ENCODE results near the gene UQCR10. TPM values are rescaled to one million over a fixed set of nuclear protein-coding genes. Genes with fewer than 3 reads are reported as not detected.
A peak's percentile ranks its signal among the peaks of the same experiment; 100 is the strongest.

The UQCR10 gene
- total RNA-seq, 1 experiment from 2014 or later = 93.7 TPM

DNA sequence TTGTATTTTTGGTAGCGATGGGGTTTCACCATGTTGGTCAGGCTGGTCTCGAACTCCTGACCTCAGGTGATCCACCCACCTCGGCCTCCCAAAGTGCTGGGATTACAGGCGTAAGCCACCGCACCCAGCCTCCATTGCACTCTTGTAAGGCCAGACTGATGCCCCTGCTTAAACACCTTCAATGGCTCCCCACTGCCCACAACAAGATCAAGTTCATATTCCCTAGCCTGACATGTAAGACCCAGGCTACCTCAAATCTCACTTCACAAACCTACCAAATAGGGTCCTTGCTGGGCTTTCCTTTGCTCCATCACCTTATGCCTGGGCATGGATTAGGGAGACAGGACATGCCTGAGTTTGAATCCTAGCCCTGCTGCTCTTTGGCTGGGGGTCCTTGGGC, 13.1 kb downstream of the UQCR10 start:
- no TSS peak for BruUV-seq (replicated peaks)
- POLR2A ChIA-PET = no interaction called here
- peaks cover 12% of the 10 kb centered on the region for H3K4me1 ChIP-seq (ENCODE audit: control insufficient read depth, insufficient read depth, low read length)

DNA sequence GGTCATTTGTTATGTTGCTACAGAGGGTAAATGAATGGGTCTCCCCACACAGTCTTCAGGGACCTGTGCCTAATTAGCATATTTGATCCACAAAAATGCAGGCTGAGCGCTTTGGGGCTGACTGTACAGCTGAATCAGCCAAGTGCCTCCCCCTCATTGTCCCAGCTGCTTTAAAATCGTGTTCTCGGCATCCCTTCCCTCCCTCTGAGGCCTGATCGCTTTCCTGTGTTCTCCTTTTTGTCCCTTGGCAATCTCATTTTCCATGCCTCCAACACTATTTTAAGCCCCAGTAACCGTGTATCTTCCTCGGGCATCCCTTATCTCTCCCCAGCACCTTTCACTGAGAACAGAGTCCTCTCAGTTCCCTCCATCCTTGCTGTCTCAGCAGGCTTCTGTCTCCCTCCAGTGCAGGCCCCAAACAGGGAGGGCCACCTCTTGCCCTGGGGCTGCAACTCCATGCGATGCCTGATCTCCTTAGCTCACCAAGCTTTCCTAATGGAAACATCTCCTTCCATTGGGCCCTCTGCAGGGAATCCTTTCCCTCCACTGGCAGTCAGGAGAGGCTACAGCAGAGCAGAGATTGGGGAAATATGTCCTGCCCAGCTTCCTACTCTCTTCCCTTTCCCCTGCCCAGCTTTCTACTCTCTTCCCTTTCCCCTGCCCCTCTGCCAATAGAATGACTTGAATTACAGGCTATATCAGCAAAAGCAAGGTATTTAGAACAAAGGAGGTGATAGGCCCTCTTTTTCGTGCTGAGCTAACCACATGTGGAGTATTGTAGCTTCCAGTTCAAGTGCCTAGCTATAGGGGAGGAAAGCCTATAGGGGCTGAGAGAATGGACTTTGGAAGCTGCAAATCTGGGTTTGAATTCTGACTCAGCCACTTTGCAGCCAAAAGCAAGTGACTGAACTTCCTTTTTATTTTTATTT, 13.8 kb downstream of the UQCR10 start:
- ChIA-PET POLR2A (no interaction called here), CTCF (no interaction called here)
- Histone ChIP-seq H3K27me3 (ENCODE audit: control insufficient read depth, insufficient read depth, low read length) (no peaks in the 10 kb centered on the region), H3K27ac (ENCODE audit: low read length) (no peak overlapping the region), H3K36me3 (ENCODE audit: control insufficient read depth, insufficient read depth, low read length) (no peaks in the 10 kb centered on the region), H3K9me3 (ENCODE audit: control insufficient read depth, insufficient read depth, low read depth, low read length) (no peaks in the 10 kb centered on the region), H3K4me3 (ENCODE audit: low read depth in 2 of 2, low read length in 2 of 2) (no peak overlapping the region), H3K4me1 (ENCODE audit: control insufficient read depth, insufficient read depth, low read length) (peaks cover 12% of the 10 kb centered on the region)
- DNase-seq (ENCODE audit: low read depth, low spot score) = no peak
- BruUV-seq (replicated peaks) = no TSS peak
- no peak for TF ChIP-seq SIN3A (IDR thresholded peaks at IDR 0.05; ENCODE audit: borderline replicate concordance, insufficient read depth, low read depth, low read length)
- TF ChIP-seq, protein P1, sequence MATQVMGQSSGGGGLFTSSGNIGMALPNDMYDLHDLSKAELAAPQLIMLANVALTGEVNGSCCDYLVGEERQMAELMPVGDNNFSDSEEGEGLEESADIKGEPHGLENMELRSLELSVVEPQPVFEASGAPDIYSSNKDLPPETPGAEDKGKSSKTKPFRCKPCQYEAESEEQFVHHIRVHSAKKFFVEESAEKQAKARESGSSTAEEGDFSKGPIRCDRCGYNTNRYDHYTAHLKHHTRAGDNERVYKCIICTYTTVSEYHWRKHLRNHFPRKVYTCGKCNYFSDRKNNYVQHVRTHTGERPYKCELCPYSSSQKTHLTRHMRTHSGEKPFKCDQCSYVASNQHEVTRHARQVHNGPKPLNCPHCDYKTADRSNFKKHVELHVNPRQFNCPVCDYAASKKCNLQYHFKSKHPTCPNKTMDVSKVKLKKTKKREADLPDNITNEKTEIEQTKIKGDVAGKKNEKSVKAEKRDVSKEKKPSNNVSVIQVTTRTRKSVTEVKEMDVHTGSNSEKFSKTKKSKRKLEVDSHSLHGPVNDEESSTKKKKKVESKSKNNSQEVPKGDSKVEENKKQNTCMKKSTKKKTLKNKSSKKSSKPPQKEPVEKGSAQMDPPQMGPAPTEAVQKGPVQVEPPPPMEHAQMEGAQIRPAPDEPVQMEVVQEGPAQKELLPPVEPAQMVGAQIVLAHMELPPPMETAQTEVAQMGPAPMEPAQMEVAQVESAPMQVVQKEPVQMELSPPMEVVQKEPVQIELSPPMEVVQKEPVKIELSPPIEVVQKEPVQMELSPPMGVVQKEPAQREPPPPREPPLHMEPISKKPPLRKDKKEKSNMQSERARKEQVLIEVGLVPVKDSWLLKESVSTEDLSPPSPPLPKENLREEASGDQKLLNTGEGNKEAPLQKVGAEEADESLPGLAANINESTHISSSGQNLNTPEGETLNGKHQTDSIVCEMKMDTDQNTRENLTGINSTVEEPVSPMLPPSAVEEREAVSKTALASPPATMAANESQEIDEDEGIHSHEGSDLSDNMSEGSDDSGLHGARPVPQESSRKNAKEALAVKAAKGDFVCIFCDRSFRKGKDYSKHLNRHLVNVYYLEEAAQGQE (IDR thresholded peaks at IDR 0.05; ENCODE audit: insufficient read depth in 1 of 2, low read depth in 2 of 2, low read length in 1 of 2) = no peak
- TF ChIP-seq POLR2AphosphoS5 (IDR thresholded peaks at IDR 0.05; ENCODE audit: low read depth, low read length) = no peak
- intact Hi-C loops (cut with micrococcal nuclease; ENCODE audit: unreplicated experiment) = no loop called here
- ATAC-seq = peak; percentile 54
- in situ Hi-C loops (cut with HindIII; ENCODE audit: low pct_unique_long_range_greater_than_20kb, low sequenced_read_pairs) = no loop called here

More for the DNA sequence above, 13.1 kb downstream of the UQCR10 start:
- TF ChIP-seq SIN3A (IDR thresholded peaks at IDR 0.05; ENCODE audit: borderline replicate concordance, insufficient read depth, low read depth, low read length) = no peak
- no peak for TF ChIP-seq TCF7L2 (IDR thresholded peaks at IDR 0.05; ENCODE audit: low read depth, low read length)
- no peak overlapping the region for H3K27ac ChIP-seq (ENCODE audit: low read length)
- no peaks in the 10 kb centered on the region for H3K27me3 ChIP-seq (ENCODE audit: control insufficient read depth, insufficient read depth, low read length)
- H3K4me3 ChIP-seq (ENCODE audit: low read depth in 2 of 2, low read length in 2 of 2) = no peak overlapping the region
- CTCF ChIA-PET = no interaction called here
- in situ Hi-C loops (cut with HindIII; ENCODE audit: low pct_unique_long_range_greater_than_20kb, low sequenced_read_pairs) (no loop called here), intact Hi-C loops (cut with micrococcal nuclease; ENCODE audit: unreplicated experiment) (no loop called here)
- ATAC-seq = no peak
- H3K9me3 ChIP-seq (ENCODE audit: control insufficient read depth, insufficient read depth, low read depth, low read length) = no peaks in the 10 kb centered on the region
- DNase-seq (ENCODE audit: low read depth, low spot score) = no peak
- H3K36me3 ChIP-seq (ENCODE audit: control insufficient read depth, insufficient read depth, low read length) = no peaks in the 10 kb centered on the region

DNA sequence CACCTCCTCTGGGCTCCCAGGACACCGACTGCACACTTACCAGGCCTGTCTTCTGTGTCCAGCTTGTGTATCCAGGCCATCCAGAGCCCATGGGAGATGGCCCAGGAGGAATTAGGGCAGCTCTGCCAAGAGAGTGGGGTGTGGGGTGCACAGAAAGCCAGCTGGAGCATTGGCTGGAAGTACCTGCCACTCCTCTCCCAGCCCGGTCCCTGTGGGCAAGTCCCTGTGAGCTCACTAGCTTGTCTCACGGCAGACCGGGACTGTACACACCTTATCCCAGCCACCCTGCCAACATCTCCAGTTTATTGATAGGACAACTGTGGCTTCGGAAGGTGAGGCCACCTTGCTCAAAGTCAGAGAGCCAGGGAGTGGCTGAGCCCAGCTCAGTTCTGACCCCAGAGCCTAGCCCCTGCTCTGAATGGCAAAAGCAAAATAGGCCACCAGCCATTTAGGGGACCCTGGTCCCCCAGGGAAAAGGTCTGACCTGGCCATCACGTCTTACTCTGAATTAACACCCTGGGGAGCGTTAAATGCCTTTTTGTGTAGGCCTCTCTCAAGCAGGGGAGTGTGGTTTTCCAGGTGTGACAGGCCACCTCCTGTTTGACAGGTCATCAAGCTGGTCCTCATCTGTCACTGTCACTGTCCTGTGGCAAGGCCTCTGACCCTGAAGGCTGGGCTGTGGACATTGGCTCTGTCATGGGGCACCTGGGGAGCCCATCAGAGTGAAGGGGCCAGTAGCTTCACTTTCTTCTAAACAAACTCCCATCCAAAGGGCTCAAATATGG, 15.1 kb downstream of the UQCR10 start:
- CTCF ChIA-PET = no interaction called here
- Histone ChIP-seq H3K27ac (ENCODE audit: low read length) (no peak overlapping the region), H3K4me1 (ENCODE audit: control insufficient read depth, insufficient read depth, low read length) (peaks cover 12% of the 10 kb centered on the region), H3K4me3 (ENCODE audit: low read depth in 2 of 2, low read length in 2 of 2) (no peak overlapping the region), H3K27me3 (ENCODE audit: control insufficient read depth, insufficient read depth, low read length) (no peaks in the 10 kb centered on the region), H3K36me3 (ENCODE audit: control insufficient read depth, insufficient read depth, low read length) (no peaks in the 10 kb centered on the region), H3K9me3 (ENCODE audit: control insufficient read depth, insufficient read depth, low read depth, low read length) (no peaks in the 10 kb centered on the region)
- in situ Hi-C loops (cut with HindIII; ENCODE audit: low pct_unique_long_range_greater_than_20kb, low sequenced_read_pairs) (no loop called here), intact Hi-C loops (cut with micrococcal nuclease; ENCODE audit: unreplicated experiment) (no loop called here)
- POLR2A ChIA-PET = no interaction called here
- BruUV-seq (replicated peaks) = no TSS peak
- TF ChIP-seq TCF7L2 (IDR thresholded peaks at IDR 0.05; ENCODE audit: low read depth, low read length) (no peak), SIN3A (IDR thresholded peaks at IDR 0.05; ENCODE audit: borderline replicate concordance, insufficient read depth, low read depth, low read length) (no peak), POLR2AphosphoS5 (IDR thresholded peaks at IDR 0.05; ENCODE audit: low read depth, low read length) (no peak)
- TF ChIP-seq, protein P1 (IDR thresholded peaks at IDR 0.05; ENCODE audit: insufficient read depth in 1 of 2, low read depth in 2 of 2, low read length in 1 of 2) = no peak
- TF ChIP-seq, protein P2, sequence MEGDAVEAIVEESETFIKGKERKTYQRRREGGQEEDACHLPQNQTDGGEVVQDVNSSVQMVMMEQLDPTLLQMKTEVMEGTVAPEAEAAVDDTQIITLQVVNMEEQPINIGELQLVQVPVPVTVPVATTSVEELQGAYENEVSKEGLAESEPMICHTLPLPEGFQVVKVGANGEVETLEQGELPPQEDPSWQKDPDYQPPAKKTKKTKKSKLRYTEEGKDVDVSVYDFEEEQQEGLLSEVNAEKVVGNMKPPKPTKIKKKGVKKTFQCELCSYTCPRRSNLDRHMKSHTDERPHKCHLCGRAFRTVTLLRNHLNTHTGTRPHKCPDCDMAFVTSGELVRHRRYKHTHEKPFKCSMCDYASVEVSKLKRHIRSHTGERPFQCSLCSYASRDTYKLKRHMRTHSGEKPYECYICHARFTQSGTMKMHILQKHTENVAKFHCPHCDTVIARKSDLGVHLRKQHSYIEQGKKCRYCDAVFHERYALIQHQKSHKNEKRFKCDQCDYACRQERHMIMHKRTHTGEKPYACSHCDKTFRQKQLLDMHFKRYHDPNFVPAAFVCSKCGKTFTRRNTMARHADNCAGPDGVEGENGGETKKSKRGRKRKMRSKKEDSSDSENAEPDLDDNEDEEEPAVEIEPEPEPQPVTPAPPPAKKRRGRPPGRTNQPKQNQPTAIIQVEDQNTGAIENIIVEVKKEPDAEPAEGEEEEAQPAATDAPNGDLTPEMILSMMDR (IDR thresholded peaks at IDR 0.05) = no peak
- ATAC-seq = 0 out of 2 replicates have a peak, but pooled peaks have one; percentile 36
- DNase-seq (ENCODE audit: low read depth, low spot score) = no peak

Measured in Panc1 (cell line).